NCI-H526 (cell line): Measurements from ENCODE around the gene ESAM.

Experiments used
- DNase-seq, 2 experiments: peaks; one replicate each; lab custom pipeline; 2025; lab: John Stamatoyannopoulos, UW

ESAM gene

GRCh38 chr11:124762105-124762623, at the start of gene ESAM:
ESAM (minus strand) TSS chr11:124762290; CDS start chr11:124762154, 136 bp downstream.
- peak in 1 of 2 experiments; percentile 88 for DNase-seq

GRCh38 chr11:124811399-124812125, 49.5 kb upstream of the ESAM start:
- peak; percentile 97 for DNase-seq

GRCh38 chr11:124807660-124808270, 45.7 kb upstream of the ESAM start:
- no peak for DNase-seq

- no peak for DNase-seq
These were observed 45.1 kb upstream of the ESAM start for GRCh38 chr11:124807201-124807600.

- no peak for DNase-seq
These were observed 42.8 kb upstream of the ESAM start for GRCh38 chr11:124804884-124805283.

- no peak for DNase-seq
These were observed 39.7 kb upstream of the ESAM start for GRCh38 chr11:124801636-124802312.

GRCh38 chr11:124801014-124801413, 38.9 kb upstream of the ESAM start:
- no peak for DNase-seq

- DNase-seq, result peak; percentile 73 to 94
These were observed 38.3 kb upstream of the ESAM start, which contains the start of gene MSANTD2 for GRCh38 chr11:124800226-124800929. MSANTD2 (minus strand) TSS chr11:124800406; CDS start chr11:124800380, 26 bp downstream.

- DNase-seq, result peak; percentile 66 to 84
These were observed 37.5 kb upstream of the ESAM start for GRCh38 chr11:124799348-124800225.

- peak in 1 of 2 experiments; percentile 73 for DNase-seq
These were observed 36.9 kb upstream of the ESAM start for GRCh38 chr11:124798991-124799347.

GRCh38 chr11:124796312-124796711, 34.2 kb upstream of the ESAM start:
- no peak for DNase-seq

- peak; percentile 63 to 87 for DNase-seq
These were observed 31.6 kb upstream of the ESAM start for GRCh38 chr11:124793466-124794278.

GRCh38 chr11:124791626-124792341, 29.7 kb upstream of the ESAM start:
- DNase-seq, result no peak

GRCh38 chr11:124788521-124788920, 26.4 kb upstream of the ESAM start:
- DNase-seq, result no peak

- no peak for DNase-seq
These were observed 22.0 kb upstream of the ESAM start for GRCh38 chr11:124784051-124784450.

GRCh38 chr11:124783002-124783401, 20.9 kb upstream of the ESAM start:
- no peak for DNase-seq

GRCh38 chr11:124779568-124779967, 17.5 kb upstream of the ESAM start:
- DNase-seq, result no peak

GRCh38 chr11:124778281-124778680, 16.2 kb upstream of the ESAM start:
- DNase-seq, result peak in 1 of 2 experiments; percentile 38

- no peak for DNase-seq
These were observed 15.0 kb upstream of the ESAM start for GRCh38 chr11:124776865-124777645.
